Stimulated activated CD4-positive, alpha-beta T cell treated with anti-CD3 and anti-CD28 coated beads, Interleukin-4, amount 100 ng/mL, for 4 hours (primary cell): ENCODE results near the gene SORCS2.

Experiments used
- DNase-seq, 2 experiments: peaks; one replicate each; pipeline ENCODE4 v3.0.0-alpha.2; 2020

The SORCS2 gene

GRCh38 chr4:7328913-7329638 lies 136.7 kb downstream of the SORCS2 start:
- DNase-seq = no peak

DNA sequence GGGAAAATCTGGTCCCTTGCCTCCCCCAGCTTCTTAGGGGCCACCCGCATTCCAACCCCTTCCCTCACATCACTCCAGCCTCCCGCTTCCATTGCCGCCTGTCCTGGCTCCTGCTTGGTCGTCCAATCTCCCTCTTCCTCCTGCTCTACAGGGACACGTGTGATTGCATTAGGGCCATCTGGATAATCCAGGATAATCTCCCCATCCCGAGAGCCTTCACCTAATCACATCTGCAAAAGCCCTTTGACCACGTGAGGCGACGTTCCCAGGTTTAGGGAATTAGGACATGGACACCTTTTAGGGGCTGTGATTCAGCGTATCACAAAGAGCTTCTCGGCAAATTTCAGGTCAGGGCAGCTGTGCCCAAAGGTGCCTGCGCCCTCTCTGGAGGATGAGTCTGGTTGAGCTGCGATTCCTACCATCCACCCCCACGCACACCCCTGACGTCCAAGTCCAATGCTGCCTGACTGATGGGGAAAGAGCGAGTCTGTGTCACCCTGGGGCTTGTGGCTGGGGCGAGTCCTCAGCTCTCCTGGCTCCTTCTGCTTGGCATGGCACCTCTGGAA lies 137.8 kb downstream of the SORCS2 start:
- no peak for DNase-seq

GRCh38 chr4:7330811-7331681 lies 138.7 kb downstream of the SORCS2 start:
- no peak for DNase-seq

DNA sequence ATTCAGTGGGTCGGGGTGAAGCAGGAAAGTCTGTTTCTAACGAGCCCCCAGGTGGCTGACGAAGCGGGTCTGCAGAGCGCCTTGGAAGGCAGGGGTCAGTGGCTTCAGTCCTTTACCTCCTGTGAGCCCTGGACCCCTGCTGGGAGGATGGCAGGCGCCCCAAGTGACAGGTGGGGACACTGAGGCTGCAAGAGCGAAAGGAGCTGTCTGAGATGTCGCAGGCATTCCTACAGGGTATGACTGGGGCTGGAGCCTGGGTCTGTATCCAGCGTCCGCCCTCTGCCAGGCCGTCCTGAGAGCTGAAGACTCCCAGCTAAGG lies 139.3 kb downstream of the SORCS2 start:
- no peak for DNase-seq

DNA sequence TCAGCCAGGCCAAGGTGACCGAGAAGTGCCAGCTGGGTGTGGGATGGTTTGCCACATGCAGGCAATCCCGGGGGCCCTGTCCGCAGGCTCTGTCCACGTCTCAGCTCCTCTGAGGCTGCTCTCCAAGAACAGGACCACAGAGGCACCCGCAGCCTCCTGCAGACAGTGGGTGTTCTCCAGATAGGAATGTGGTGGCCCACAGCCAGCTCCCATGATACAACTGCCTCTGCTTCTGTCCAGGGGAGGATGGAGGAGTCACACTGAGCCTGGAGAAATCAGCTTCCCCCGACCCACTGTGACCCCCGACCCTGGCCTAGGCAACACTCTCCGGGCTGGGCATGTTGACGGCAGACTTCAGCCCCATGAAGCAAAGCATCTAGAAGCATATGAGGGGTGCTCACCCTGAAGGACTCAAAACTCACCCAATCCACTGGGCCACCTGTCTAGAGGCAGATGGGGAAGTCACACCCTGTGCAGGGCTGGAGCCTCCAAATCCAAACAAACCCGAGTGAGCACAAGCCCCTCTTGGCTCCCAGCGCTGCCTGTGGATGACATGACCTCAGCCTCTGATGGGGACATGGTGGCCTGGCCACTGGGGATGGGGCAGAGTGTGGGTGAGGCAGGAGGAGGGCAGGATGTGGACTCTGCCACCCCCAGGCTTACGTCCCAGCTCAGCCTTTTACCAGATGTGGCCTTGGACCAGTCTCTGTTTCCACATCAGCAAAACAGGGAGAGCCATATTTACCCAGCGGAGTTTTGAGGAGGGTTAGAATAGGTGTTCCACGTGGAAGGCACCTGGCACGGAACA lies 140.1 kb downstream of the SORCS2 start:
- no peak for DNase-seq

DNA sequence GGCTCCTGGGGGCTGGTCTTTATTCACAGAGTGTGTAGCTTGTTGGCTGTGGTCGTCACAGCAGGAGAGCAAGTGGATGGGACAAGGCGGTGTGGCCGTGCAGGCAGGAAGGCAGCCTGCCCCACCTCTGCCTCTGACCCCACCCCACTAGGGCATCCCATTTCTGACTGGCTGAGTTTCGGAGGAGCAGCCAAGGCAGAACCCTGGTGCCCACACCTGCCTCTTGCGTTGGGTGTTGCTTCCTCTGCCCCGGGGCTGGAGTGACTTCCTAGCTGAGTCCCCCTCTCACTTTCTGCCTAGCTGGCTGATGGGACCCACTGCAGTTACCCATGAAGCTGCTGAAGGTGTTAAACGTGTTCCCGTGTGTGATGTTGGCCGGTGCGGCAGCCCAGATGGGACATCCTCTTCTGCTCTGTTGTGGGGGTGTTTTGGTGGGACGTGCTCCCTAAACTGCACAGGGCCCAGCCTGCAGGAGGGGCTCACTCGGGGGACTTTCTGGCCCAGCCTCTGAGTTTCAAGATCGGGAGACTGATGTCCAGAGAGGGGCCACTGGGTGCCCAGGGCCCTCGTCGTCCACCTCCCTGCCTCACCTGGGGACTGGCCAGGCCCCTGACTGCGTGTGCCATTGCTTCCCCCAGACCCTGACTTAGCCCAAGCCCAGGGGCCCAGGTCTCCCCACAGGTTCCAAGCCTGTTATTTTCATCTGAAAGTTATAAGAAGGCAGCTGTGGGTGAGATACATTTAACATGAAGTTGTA lies 140.9 kb downstream of the SORCS2 start:
- no peak for DNase-seq

GRCh38 chr4:7333801-7334421 lies 141.6 kb downstream of the SORCS2 start:
- no peak for DNase-seq

- DNase-seq = no peak
Observed at GRCh38 chr4:7334521-7335275, 142.4 kb downstream of the SORCS2 start.

DNA sequence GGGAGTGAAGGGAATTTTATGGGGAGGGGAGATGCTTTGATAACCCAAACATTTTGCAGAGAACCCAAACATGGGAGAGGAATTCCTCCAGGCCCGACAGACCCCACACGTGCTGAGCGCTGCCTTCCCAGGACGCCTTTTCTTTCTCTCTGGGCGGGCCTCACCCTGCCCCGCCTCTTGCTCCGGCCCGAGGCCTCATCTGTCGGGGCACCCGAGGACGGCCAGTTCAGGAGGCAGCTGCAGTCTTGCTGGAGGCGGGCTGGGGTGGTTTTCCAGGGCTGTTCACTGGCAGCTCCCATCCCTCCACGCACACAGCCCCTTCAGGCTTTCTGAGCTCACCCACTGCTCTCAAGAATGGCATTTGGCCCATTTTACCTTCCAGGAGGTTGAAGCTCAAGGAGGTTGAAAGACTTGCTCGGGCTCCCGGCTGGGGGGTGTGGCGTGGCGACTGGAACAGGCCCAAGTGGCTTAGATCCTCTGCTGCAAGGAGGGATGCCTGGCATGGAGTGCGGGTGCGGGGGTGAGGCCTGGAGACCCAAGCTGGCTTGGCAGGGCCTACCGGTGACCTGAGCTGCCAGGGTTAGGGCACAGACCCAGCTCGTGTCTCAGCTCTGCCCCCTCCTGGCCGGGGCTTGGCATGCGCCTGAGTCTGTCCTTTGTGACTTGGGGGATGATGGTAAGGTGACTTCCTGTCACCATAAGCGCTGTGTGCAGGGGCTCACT lies 143.2 kb downstream of the SORCS2 start:
- DNase-seq = peak in 1 of 2 experiments; percentile 38

- no peak for DNase-seq
Observed at GRCh38 chr4:7336067-7336569, 143.8 kb downstream of the SORCS2 start.

- DNase-seq = no peak
Observed at GRCh38 chr4:7336732-7337131, 144.4 kb downstream of the SORCS2 start.

- DNase-seq = no peak
Observed at GRCh38 chr4:7337196-7338058, 145.1 kb downstream of the SORCS2 start.

GRCh38 chr4:7338059-7338452 lies 145.7 kb downstream of the SORCS2 start:
- no peak for DNase-seq

GRCh38 chr4:7338876-7339623 lies 146.7 kb downstream of the SORCS2 start:
- DNase-seq = no peak

DNA sequence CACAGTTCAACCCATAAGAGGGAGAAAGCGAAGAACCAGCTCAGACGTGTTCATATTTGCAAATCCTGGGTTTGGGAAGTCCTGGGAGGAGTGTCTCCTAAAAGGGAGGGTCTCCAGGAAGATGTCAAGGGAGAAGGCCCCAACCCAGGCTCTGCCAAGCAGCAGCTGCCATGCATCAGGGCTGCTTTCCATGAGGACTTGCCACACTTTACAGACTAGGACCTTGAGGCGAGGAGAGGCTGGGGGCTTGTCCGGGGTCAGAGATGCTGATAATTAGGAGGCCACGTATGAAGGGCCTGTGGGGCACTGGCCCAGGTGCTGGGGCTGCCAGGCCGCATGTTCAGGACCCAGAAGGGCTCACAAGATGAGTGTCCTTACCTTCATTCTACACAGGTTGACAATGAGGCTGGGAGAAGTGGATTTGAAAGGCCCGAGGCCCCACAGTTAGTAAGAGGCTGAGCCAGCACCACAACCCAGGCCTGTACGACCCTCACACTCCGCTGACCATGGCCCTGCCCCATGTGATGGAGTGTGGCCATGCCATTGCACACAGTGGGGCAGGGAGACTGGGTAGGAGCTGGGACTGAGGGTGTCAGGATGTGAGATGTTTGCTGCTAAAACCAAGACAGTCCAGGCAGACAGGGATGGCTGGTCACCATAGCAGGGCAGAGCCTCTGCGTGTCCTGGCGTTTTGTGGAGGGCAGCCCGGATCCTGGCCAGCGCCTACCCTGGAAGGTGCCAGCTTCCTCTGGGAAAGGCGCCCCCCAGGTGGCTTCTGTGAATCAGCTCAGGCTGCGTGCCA lies 147.6 kb downstream of the SORCS2 start:
- DNase-seq = no peak

- no peak for DNase-seq
Observed at GRCh38 chr4:7340553-7341433, 148.5 kb downstream of the SORCS2 start.
